GM12878 (cell line): ENCODE measurements around the gene NECTIN1. TPM values are rescaled to one million over a fixed set of nuclear protein-coding genes. Genes with fewer than 3 reads are reported as not detected.

ENCODE experiments used
- ATF7 ChIP-seq: fragments of 450-650 bp; IDR thresholded peaks from 2 replicates; pipeline ENCODE4 v1.6.1; 2016; ENCODE audit warnings: low read depth, mild to moderate bottlenecking
- BACH1 ChIP-seq: fragments of 450-650 bp; IDR thresholded peaks from 2 replicates; pipeline ENCODE4 v1.6.1; 2017; ENCODE audit warnings: mild to moderate bottlenecking, borderline replicate concordance
- EED ChIP-seq: sonication (generic); IDR thresholded peaks from 2 replicates; pipeline ENCODE4 v1.6.1; 2016; ENCODE audit warnings: antibody characterized with exemption, low read depth
- GABPA ChIP-seq: IDR thresholded peaks from 2 replicates; pipeline ENCODE4 v1.6.1; 2014; ENCODE audit warnings: antibody characterized with exemption, low read depth, mild to moderate bottlenecking, inconsistent platforms
- IKZF2 ChIP-seq, 2 experiments: fragments of 450-650 bp; IDR thresholded peaks; 2 replicates each; pipeline ENCODE4 v1.6.1; 2017; ENCODE audit warnings: mild to moderate bottlenecking in 2 of 2, moderate library complexity in 2 of 2
- JUNB ChIP-seq: IDR thresholded peaks from 2 replicates; pipeline ENCODE4 v1.6.1; 2016; ENCODE audit warnings: antibody characterized with exemption, mild to moderate bottlenecking
- POLR2A ChIP-seq: IDR thresholded peaks from 2 replicates; pipeline ENCODE4 v1.6.1; 2011; ENCODE audit warnings: low read depth, mild to moderate bottlenecking, low read length
- ZNF274 ChIP-seq: IDR thresholded peaks from one replicate; pipeline ENCODE4 v1.8.0; 2011; ENCODE audit not compliant: insufficient read length, insufficient read depth
- polyA plus RNA-seq, 11 experiments: library from polyadenylated mRNA; depleted of rRNA in 4 of 11; unstranded in 6 of 11; stranded (reverse) in 5 of 11; fragments of >200 nt; fragmentation: Nextera tagmentation in 4 of 11; fragmentation: Illumina TruSeq in 1 of 11; extraction: Ambion mirVana in 4 of 11; extraction: Trizol in 1 of 11; gene quantifications; 1 replicate in 1 of 11; 2 replicates in 10 of 11; pipeline versions ENCODE4 v1.2.1 to v1.2.3, GENCODE V29; 2011 to 2016; ENCODE audit warnings: inconsistent platforms in 2 of 11, missing spikeins in 2 of 11, low read depth in 1 of 11
- total RNA-seq, 4 experiments: library from RNA; depleted of rRNA in 3 of 4; stranded (reverse); fragments of >200 nt in 3 of 4; fragmentation: Illumina TruSeq in 1 of 4; extraction: Trizol in 1 of 4; gene quantifications; 2 replicates each; pipeline versions ENCODE4 v1.2.1 to v1.2.3, GENCODE V29; 2013 to 2021
- TF ChIP-seq, protein P1 (sequence below): IDR thresholded peaks from 2 replicates; pipeline ENCODE4 v1.6.1; 2012; ENCODE audit warnings: mild to moderate bottlenecking, low read depth, low read length
- TF ChIP-seq, protein P2 (sequence below): fragments of 150-350 bp; IDR thresholded peaks from 2 replicates; pipeline ENCODE4 v1.6.1; 2016; ENCODE audit warnings: low read depth, low read length

Gene NECTIN1
- total and polyA plus RNA-seq, 10 of the 15 experiments (the other 5 are each of a cell fraction or from before 2014, with no cell fraction given) = 0.97 to 9.2 (median 2.3) TPM

DNA sequence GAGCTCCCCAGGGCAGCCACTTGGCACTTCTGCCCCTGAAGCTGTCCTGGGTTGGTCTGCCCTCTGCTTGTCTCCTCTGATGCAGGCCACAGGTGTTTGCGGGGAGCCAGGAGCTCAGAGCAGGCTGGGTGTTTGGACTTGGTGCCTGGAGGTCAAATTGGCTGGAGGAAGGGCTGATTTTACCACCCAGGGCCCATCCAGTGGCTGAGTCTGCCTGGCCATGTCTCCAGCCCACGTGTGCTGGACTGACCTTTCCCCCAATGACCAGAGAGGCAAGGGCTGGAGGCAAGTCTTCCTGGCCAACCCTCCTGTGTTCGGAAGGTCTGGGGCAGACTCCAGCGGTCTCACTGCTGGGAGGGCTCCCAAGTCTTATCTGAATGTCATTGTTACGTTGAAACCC lies 84.0 kb downstream of the NECTIN1 start (continued):
- TF ChIP-seq, protein P1, sequence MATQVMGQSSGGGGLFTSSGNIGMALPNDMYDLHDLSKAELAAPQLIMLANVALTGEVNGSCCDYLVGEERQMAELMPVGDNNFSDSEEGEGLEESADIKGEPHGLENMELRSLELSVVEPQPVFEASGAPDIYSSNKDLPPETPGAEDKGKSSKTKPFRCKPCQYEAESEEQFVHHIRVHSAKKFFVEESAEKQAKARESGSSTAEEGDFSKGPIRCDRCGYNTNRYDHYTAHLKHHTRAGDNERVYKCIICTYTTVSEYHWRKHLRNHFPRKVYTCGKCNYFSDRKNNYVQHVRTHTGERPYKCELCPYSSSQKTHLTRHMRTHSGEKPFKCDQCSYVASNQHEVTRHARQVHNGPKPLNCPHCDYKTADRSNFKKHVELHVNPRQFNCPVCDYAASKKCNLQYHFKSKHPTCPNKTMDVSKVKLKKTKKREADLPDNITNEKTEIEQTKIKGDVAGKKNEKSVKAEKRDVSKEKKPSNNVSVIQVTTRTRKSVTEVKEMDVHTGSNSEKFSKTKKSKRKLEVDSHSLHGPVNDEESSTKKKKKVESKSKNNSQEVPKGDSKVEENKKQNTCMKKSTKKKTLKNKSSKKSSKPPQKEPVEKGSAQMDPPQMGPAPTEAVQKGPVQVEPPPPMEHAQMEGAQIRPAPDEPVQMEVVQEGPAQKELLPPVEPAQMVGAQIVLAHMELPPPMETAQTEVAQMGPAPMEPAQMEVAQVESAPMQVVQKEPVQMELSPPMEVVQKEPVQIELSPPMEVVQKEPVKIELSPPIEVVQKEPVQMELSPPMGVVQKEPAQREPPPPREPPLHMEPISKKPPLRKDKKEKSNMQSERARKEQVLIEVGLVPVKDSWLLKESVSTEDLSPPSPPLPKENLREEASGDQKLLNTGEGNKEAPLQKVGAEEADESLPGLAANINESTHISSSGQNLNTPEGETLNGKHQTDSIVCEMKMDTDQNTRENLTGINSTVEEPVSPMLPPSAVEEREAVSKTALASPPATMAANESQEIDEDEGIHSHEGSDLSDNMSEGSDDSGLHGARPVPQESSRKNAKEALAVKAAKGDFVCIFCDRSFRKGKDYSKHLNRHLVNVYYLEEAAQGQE = no peak
- TF ChIP-seq ATF7 (no peak), POLR2A (no peak), ZNF274 (no peak), JUNB (no peak), GABPA (no peak), IKZF2 (IDR thresholded peaks at IDR 0.05) (no peak), EED (no peak), BACH1 (no peak)
- TF ChIP-seq, protein P2, sequence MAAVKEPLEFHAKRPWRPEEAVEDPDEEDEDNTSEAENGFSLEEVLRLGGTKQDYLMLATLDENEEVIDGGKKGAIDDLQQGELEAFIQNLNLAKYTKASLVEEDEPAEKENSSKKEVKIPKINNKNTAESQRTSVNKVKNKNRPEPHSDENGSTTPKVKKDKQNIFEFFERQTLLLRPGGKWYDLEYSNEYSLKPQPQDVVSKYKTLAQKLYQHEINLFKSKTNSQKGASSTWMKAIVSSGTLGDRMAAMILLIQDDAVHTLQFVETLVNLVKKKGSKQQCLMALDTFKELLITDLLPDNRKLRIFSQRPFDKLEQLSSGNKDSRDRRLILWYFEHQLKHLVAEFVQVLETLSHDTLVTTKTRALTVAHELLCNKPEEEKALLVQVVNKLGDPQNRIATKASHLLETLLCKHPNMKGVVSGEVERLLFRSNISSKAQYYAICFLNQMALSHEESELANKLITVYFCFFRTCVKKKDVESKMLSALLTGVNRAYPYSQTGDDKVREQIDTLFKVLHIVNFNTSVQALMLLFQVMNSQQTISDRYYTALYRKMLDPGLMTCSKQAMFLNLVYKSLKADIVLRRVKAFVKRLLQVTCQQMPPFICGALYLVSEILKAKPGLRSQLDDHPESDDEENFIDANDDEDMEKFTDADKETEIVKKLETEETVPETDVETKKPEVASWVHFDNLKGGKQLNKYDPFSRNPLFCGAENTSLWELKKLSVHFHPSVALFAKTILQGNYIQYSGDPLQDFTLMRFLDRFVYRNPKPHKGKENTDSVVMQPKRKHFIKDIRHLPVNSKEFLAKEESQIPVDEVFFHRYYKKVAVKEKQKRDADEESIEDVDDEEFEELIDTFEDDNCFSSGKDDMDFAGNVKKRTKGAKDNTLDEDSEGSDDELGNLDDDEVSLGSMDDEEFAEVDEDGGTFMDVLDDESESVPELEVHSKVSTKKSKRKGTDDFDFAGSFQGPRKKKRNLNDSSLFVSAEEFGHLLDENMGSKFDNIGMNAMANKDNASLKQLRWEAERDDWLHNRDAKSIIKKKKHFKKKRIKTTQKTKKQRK = no peak
